GM23338 (cell line): Measurements from ENCODE around the gene SETD1A.

Experiments
- CTCF ChIP-seq, 2 experiments: fragments of 200-600 bp in 1 of 2; sonication (generic) in 1 of 2; conservative IDR thresholded peaks; 2 replicates each; pipeline versions ENCODE4 v1.5.1 to v1.6.1; 2016 to 2017; ENCODE audit warnings: antibody characterized with exemption in 2 of 2, low read depth in 2 of 2, mild to moderate bottlenecking in 2 of 2, moderate library complexity in 1 of 2
- REST ChIP-seq: IDR thresholded peaks from one replicate; pipeline ENCODE4 v1.6.1; 2018; ENCODE audit warnings: antibody characterized with exemption; ENCODE audit not compliant: unreplicated experiment

DNA sequence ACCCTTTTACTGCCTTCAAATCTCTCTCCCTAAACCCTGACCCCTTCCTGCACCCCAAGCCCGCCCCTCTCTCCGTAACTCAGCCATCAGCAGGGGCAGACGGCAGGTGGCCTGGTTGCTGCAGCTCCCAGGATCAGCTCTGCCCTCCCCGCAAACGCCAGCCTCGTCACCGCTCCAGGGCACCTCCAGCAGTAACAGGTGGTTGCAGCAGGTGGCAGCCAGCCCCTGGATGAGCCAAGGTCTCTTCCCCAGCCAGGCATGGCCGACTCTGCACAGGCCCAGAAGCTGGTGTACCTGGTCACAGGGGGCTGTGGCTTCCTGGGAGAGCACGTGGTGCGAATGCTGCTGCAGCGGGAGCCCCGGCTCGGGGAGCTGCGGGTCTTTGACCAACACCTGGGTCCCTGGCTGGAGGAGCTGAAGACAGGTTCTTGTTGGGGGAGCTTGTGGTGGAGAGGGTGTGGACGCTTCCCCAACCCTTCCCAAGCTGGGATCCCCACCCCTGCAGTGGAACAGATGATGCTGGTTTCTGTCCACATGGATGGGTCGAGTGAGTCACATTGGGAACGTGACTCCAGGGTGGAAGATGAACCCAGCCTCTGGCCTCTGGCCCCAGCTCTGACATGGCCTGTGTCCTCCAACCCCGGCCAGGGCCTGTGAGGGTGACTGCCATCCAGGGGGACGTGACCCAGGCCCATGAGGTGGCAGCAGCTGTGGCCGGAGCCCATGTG lies 28.0 kb downstream of the SETD1A start:
- TF ChIP-seq CTCF (conservative IDR thresholded peaks at IDR 0.05; ENCODE audit: low read depth in 2 of 2) = peak in 1 of 2 experiments; percentile 74; a peak in 2 of 4 replicates
- TF ChIP-seq REST = no peak
